ENCODE measurements around the gene BANP.

DNA sequence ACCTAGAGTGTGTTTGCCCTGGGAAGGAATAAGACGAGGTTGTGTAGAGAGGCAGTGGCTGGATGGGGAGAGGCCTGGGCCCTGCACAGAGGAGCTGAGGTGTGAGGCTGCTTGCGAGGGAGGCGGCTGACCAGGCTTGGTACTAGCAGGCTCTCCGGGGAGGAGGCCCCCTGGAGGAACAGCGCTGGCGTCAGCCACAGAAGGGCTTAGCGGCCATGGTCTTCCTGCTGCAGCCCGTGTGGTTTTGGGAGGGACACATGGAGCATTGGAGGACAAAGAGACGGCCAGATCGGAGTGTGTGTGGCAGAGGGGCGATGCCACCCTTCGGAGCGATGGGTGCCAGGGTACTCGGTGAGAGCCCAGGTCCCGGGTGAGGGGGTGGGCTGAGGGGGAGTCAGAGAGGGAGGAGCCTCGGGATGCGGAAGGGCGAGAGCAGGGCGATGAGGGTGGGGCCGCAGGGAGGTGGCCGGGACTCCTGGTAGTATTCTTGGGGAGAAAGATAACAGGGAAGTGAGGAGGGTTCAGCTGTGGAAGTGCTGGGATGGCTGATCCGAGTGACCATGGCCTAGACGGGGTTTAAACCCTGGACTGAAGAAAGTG, 8.3 kb downstream of the BANP start:
- TF ChIP-seq, protein P1, sequence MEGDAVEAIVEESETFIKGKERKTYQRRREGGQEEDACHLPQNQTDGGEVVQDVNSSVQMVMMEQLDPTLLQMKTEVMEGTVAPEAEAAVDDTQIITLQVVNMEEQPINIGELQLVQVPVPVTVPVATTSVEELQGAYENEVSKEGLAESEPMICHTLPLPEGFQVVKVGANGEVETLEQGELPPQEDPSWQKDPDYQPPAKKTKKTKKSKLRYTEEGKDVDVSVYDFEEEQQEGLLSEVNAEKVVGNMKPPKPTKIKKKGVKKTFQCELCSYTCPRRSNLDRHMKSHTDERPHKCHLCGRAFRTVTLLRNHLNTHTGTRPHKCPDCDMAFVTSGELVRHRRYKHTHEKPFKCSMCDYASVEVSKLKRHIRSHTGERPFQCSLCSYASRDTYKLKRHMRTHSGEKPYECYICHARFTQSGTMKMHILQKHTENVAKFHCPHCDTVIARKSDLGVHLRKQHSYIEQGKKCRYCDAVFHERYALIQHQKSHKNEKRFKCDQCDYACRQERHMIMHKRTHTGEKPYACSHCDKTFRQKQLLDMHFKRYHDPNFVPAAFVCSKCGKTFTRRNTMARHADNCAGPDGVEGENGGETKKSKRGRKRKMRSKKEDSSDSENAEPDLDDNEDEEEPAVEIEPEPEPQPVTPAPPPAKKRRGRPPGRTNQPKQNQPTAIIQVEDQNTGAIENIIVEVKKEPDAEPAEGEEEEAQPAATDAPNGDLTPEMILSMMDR (IDR thresholded peaks at IDR 0.05; ENCODE audit: poor library complexity), result no peak
- no peak for TF ChIP-seq EZH2phosphoT487 (IDR thresholded peaks at IDR 0.05; ENCODE audit: low read depth, severe bottlenecking, unreplicated experiment)
